Measurements from ENCODE around the gene GPR17. TPM values are rescaled to one million over a fixed set of nuclear protein-coding genes. Genes with fewer than 3 reads are reported as not detected.

The GPR17 gene
- total and polyA plus RNA-seq, 9 of the 15 experiments (the other 6 are each of a cell fraction or from before 2014, with no cell fraction given) = not detected

- DNase-seq (ENCODE audit: extremely low read depth in 1 of 4, low spot score in 3 of 4) (no peak), FAIRE-seq (no peak), ATAC-seq (no peak)
- Histone ChIP-seq H3K9me1 (ENCODE audit: control insufficient read depth, insufficient read depth, low read length) (no peaks in the 10 kb centered on the region), H3K9ac (ENCODE audit: insufficient read depth in 1 of 2, low read depth in 2 of 2, low read length in 2 of 2) (no peak overlapping the region), H3K4me3 (no peak overlapping the region), H3K4me2 (ENCODE audit: insufficient read depth, low read length) (no peak overlapping the region), H4K20me1 (replicated peaks; ENCODE audit: control insufficient read depth, insufficient read depth, low read length) (0 out of 2 replicates have a peak, but pooled peaks cover 5% of the 10 kb centered on the region), H3K27ac (ENCODE audit: extremely low read depth, low read depth, low read length) (no peak overlapping the region), H2AFZ (ENCODE audit: low read depth, low read length) (no peak overlapping the region), H3K4me1 (replicated peaks in 1 of 2; ENCODE audit: control insufficient read depth in 2 of 2, insufficient read depth in 2 of 2, low read length in 2 of 2) (peaks cover 0 to 43% of the 10 kb centered on the region in 2 experiments; a peak in 2 of 5 replicates), H3K27me3 (ENCODE audit: control insufficient read depth in 2 of 2, insufficient read depth in 2 of 2, low read length in 2 of 2) (peaks cover 51 to 85% of the 10 kb centered on the region in 2 experiments), H3K79me2 (ENCODE audit: control insufficient read depth, insufficient read depth, low read length) (no peaks in the 10 kb centered on the region), H3K36me3 (ENCODE audit: control insufficient read depth, insufficient read depth, low read length) (no peaks in the 10 kb centered on the region), H3K9me3 (replicated peaks; ENCODE audit: control insufficient read depth, insufficient read depth, low read depth, low read length) (no peaks in the 10 kb centered on the region)
- WGBS (ENCODE audit: insufficient coverage, low coverage, missing lambda C conversion rate) = 36% methylated on average over 6 of the region's 6 CpGs
- in situ Hi-C loops (cut with MboI) = no loop called here
- ChIA-PET CTCF (ENCODE audit: low intra/inter-chr PET ratio) (no interaction called here), POLR2A (no interaction called here)
- intact Hi-C loops (cut with micrococcal nuclease) = loop anchor here (5.0 kb wide), 1 partner anchor 451 kb away; no protein-coding TSS in a partner anchor
- BruUV-seq (replicated peaks) = no TSS peak
- TF ChIP-seq CHD2 (IDR thresholded peaks at IDR 0.05; ENCODE audit: low read depth, low read length) = no peak
- TF ChIP-seq ZNF507 (tag; conservative IDR thresholded peaks at IDR 0.05) = no peak
- no peak for TF ChIP-seq HIVEP1 (CRISPR knock-in tag; IDR thresholded peaks at IDR 0.05)
- TF ChIP-seq PTTG1 (tag; IDR thresholded peaks at IDR 0.05; ENCODE audit: low read depth) = no peak
- TF ChIP-seq TSHZ1 (CRISPR knock-in tag; IDR thresholded peaks at IDR 0.05) = no peak
- no peak for TF ChIP-seq SRSF1 (IDR thresholded peaks at IDR 0.05; ENCODE audit: low read depth, low read length)
- no peak for TF ChIP-seq HDAC3 (IDR thresholded peaks at IDR 0.05; ENCODE audit: borderline replicate concordance, partially characterized antibody)
- TF ChIP-seq GTF2F1 (IDR thresholded peaks at IDR 0.05; ENCODE audit: low read depth, low read length) = no peak
- TF ChIP-seq VEZF1 (CRISPR knock-in tag; IDR thresholded peaks at IDR 0.05) = no peak
- no peak for TF ChIP-seq ZBTB26 (CRISPR knock-in tag; IDR thresholded peaks at IDR 0.05)
- TF ChIP-seq CUX1 (CRISPR knock-in tag; IDR thresholded peaks at IDR 0.05) = no peak
These were observed 2.4 kb downstream of the GPR17 start for GRCh38 chr2:127648321-127648720.

Data from K562 (cell line).